ENCODE data around the gene KIF3A.

DNA sequence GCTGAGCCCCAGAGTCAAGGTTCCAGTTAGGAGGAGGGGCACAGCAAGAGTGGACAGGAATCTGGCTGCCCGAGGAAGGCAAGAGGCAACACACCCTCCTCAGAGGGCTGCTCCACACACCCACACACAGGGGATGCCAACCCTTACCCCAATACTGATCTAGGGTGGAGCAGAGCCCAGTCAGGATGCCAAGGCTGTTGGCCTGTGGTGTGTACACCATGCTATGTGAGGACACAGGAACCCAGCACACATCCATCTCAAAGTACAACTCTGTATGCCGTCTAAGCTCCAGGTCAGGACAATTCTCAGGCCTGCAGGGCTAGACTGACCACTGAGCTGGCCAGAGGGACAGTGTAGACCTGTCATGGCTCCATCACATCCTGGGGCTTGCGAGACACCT, 37.1 kb upstream of the KIF3A start:
- no peak for TF ChIP-seq EZH2 (IDR thresholded peaks at IDR 0.05; ENCODE audit: borderline replicate concordance, low read length)
- TF ChIP-seq, protein P1, sequence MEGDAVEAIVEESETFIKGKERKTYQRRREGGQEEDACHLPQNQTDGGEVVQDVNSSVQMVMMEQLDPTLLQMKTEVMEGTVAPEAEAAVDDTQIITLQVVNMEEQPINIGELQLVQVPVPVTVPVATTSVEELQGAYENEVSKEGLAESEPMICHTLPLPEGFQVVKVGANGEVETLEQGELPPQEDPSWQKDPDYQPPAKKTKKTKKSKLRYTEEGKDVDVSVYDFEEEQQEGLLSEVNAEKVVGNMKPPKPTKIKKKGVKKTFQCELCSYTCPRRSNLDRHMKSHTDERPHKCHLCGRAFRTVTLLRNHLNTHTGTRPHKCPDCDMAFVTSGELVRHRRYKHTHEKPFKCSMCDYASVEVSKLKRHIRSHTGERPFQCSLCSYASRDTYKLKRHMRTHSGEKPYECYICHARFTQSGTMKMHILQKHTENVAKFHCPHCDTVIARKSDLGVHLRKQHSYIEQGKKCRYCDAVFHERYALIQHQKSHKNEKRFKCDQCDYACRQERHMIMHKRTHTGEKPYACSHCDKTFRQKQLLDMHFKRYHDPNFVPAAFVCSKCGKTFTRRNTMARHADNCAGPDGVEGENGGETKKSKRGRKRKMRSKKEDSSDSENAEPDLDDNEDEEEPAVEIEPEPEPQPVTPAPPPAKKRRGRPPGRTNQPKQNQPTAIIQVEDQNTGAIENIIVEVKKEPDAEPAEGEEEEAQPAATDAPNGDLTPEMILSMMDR (IDR thresholded peaks at IDR 0.05; ENCODE audit: low read length): no peak
